Raji (cell line): ENCODE measurements around the gene BAHCC1.

Experiments
- POLR2A ChIP-seq: IDR thresholded peaks from 2 replicates; pipeline ENCODE4 v1.6.1; 2011; ENCODE audit warnings: low read depth, low read length, control low read depth; ENCODE audit not compliant: insufficient read depth

The BAHCC1 gene

GRCh38 chr17:81481815-81482505 lies 86.7 kb downstream of the BAHCC1 start:
- no peak for TF ChIP-seq POLR2A

DNA sequence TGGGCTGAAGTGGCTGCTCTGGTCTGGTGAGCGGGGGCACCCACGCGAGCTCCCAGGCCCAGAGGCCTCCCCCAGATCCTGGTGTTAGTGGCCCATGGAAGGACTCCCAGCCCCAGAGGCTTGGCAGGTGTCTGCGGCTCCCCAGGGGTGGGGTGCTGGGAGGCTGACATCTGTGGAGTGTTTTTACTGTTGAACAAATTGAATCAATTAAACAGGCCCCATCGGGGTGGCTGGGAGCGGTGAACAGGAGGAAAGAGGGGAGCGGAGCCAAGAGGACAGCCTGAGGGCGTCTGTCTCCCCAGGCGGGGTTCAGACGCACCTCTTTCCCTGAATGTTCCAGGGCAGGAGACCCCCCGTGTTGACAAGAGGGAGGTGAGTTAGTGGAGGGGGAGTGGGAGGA lies 87.4 kb downstream of the BAHCC1 start:
- no peak for TF ChIP-seq POLR2A

DNA sequence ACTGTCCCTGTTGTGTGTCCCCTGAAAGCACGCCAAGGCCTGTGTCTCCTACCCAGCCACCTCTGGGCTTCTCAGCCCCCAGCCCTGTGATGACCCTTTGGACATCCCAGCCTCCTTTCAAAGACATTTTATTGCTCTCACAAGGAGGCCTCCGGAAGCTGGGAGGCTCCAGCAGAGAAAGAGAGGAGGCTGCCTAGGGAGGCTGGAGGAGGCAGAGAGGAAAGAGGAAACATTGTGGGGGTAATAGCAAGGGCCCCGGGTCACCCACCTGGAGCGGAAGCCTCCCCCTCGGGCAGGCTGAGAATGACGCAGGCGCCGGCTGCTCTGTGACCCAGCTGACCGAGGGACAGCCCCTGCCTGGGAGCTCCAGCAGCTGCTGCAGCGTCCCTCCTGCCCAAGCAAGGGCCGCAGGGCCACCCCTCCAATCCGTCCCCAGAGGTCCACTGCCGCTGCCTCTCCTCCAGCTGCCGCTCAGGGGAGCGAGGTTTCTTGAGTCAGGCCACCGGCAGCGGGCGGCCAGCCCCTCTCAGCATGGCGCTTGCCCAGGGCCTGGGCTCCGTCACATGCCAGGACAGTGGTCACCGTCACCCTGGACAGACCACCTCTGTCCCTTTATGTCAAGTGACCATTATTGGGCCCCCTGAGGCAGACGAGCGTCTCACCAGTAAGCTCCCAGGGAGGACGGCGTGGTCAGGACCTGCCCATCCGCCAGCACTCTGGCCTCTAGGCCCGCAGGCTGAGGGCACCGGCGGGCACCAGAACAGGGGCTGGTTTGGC lies 88.0 kb downstream of the BAHCC1 start:
- TF ChIP-seq POLR2A = no peak

GRCh38 chr17:81483862-81484194 lies 88.6 kb downstream of the BAHCC1 start:
- no peak for TF ChIP-seq POLR2A

- TF ChIP-seq POLR2A = peak; percentile 50
These were observed 89.1 kb downstream of the BAHCC1 start for GRCh38 chr17:81484195-81484979.

DNA sequence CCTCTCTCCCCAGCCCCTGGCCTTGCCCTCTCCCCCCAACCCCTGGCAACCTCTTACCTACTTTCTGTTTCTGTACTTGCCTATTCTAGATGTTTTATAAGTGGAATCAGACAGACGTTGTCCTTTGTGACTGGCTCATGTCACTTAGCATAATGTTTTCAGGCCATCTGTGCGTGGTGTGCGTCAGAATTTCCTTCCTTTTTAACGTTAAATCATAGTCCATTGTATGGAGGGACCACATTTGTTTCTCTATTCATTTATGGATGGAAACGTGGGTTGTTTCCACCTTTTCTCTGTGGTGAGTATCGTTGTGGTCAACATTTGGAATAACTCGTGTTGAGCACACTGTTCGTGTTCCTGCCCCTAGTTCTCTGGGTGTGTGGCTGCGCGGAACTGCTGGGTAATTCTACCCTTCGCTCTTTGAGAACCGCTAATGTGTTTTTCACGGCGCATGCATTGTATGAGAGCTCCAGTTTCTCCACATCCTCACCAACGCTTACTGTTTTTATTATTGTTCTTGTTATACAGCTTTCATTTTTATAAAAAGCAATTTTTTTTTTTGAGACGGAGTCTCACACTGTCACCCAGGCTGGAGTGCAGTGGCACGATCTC lies 91.0 kb downstream of the BAHCC1 start:
- TF ChIP-seq POLR2A = no peak

DNA sequence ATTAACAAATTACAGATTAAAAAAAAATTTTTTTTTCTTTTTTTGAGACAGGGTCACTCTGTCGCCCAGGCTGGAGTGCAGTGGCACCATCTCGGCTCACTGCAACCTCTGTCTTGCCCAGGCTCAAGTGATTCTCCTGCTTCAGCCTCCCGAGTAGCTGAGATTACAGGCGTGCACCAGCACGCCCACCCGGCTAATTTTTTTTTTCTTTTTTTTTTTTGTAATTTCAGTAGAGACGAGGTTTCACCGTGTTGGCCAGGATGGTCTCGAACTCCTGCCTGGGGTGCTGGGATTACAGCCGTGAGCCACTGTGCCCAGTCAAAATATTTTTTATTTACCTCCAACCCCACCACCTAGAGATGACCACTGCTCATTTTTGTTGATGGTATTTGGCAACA lies 91.8 kb downstream of the BAHCC1 start:
- TF ChIP-seq POLR2A = no peak

GRCh38 chr17:81487487-81488275 lies 92.4 kb downstream of the BAHCC1 start:
- no peak for TF ChIP-seq POLR2A

DNA sequence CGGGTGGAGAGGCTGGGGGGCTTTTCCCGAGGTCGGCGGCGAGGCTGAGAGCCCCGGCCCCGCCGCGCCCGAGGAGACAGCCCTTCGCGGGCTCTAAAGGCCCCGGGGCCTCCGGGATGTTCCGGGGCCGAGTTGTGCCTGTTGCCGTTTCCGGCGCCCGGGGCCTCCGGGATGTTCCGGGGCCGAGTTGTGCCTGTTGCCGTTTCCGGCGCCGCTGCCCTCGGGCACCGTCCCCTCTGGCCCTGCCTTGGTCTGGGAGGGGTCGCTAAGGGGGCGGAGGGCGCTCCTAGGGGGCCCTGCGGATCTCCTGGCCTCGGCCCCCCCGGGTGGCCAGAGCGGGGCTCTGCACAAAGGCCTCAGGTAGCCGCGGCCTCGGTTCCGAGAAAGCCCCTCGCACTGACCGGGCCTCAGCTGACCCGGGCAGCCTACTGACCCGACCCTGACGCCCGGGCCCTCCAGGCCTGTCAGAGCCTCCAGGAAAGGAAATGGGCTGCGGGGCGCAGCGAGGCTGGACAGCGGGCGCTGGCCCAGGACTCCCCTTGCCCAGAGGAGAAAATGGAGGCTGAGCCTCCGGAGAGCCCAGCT lies 93.1 kb downstream of the BAHCC1 start:
- TF ChIP-seq POLR2A = no peak

DNA sequence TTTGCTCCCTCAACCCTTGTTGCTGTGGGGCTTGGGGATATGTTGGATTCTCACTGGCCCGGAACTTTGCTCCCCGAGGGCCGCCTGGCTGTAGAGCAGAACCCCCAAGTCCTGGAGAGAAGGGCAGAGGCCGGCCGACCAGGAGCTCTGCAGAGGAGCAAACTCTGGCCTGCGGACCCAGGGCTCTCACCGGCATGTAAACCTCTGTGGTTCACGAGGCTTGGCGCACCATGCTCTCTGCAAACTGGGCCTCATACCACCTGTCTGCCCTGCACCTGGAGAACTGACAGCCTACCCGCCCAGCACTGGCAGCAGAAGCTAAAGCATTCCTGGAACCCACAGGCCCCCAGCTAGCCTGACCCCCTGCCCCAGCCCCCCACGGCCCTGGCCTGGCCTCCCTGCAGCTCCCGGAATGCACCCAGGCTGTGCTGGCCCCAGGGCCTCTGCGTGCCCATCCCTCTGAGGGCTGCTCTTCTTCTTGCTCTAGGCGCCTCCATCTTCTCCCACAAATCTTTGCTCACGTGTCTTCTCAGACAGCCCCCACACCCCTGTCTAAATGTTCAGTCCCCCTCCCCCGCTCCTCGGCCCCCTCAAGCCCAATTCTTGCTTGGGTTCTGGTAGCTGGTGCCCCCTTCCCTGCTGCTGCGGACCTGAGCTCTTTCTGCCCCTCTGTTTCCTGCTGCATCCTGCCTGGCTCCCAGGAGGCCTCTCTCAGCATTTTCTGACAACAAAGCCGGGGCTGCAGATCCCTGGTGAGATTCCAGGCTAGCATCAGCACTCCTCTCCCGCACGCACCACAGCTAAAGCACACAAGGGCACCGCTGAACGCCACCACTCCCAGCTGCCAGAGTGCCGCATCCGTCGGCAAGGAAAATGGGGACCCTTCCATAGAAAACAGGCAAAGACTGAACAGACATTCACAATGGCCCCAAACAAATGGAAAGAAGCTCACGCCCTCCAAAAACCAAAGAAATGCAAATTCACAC lies 94.0 kb downstream of the BAHCC1 start:
- TF ChIP-seq POLR2A = no peak

- no peak for TF ChIP-seq POLR2A
These were observed 95.0 kb downstream of the BAHCC1 start for GRCh38 chr17:81489998-81490992.

DNA sequence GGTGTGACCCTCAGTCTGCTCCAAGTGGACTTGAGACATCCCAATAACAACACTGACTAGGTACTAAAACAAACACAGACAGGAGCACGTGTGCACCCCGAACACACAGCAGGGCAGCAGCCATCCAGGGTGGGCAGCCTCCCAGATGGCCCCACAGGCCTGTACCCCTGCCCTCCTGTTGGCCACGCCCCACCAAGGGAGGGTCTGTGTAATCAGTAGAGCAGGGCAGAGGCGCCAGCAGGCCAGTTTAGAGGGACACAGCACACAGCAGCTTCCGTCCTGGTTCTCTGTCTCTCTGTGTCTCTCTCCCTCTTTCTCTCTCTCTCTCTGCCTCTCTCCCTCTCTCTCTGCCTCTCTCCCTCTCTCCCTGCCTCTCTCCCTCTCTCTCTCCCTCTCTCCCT lies 95.9 kb downstream of the BAHCC1 start:
- TF ChIP-seq POLR2A = no peak
